HCT116 (cell line): ENCODE data around the gene GNG7. TPM values are rescaled to one million over a fixed set of nuclear protein-coding genes. Genes with fewer than 3 reads are reported as not detected.

ENCODE experiments used
- ATAC-seq: fragments of 200-7000 bp; cut with Tn5 transposase; 2 replicates; pipeline ENCODE4 v1.9.1; 2020; ENCODE audit warnings: mild to moderate bottlenecking, moderate library complexity
- BruUV-seq: library from RNA; stranded (reverse); fragments of 400-500 nt; replicated peaks from 2 replicates; lab custom pipeline; 2021; lab: Mats Ljungman, UMichigan
- CTCF ChIA-PET: fragments of 300-600 bp; sonication (Branson Sonifier 250); formaldehyde crosslinking; loops from one replicate; lab custom pipeline; 2021; ENCODE audit warnings: antibody characterized with exemption; lab: Charles Lee
- POLR2A ChIA-PET: fragments of 300-600, 350-600 bp; sonication (Branson Sonifier 250); formaldehyde crosslinking; loops from one replicate; lab custom pipeline; 2021; ENCODE audit warnings: antibody characterized with exemption; lab: Charles Lee
- RAD21 ChIA-PET, 2 experiments: fragments of 300-600 bp; sonication (Branson Sonifier 250); formaldehyde crosslinking; loops; one replicate each; lab custom pipeline; 2023; ENCODE audit warnings: low total read pairs in 2 of 2; ENCODE audit not compliant: uncharacterized antibody in 2 of 2, unreplicated experiment in 2 of 2, low non-redundant PET in 1 of 2; lab: Charles Lee
- DNase-seq: peaks from one replicate; pipeline ENCODE4 v3.0.0-alpha.2; 2010; ENCODE audit warnings: low read depth, low spot score
- H2AFZ ChIP-seq: fragments of 200-600 bp; shearing (Covaris generic), sonication (generic); 2 replicates; pipeline ENCODE4 v1.6.1; 2017; ENCODE audit warnings: low read depth, mixed run types, mixed read lengths, antibody characterized with exemption, low read length; ENCODE audit not compliant: poor library complexity, severe bottlenecking
- H3K27ac ChIP-seq: 2 replicates; pipeline ENCODE4 v1.5.1; 2012; ENCODE audit warnings: low read depth, low read length
- H3K27me3 ChIP-seq: fragments of 200-600 bp; sonication (generic); 2 replicates; pipeline ENCODE4 v1.6.1; 2016; ENCODE audit warnings: mixed run types, low read length, mixed read lengths; ENCODE audit not compliant: insufficient read depth
- H3K36me3 ChIP-seq, 2 experiments: fragments of 200-500 bp in 1 of 2; fragments of 200-600 bp in 1 of 2; sonication (Bioruptor generic) in 1 of 2; sonication (generic) in 1 of 2; 2 replicates each; pipeline versions ENCODE4 v1.5.1 to v1.6.1; 2014 to 2016; ENCODE audit warnings: low read length in 2 of 2, inconsistent platforms in 1 of 2, mixed read lengths in 1 of 2, mixed run types in 1 of 2; ENCODE audit not compliant: insufficient read depth in 2 of 2, control insufficient read depth in 1 of 2
- H3K4me1 ChIP-seq, 2 experiments: fragments of 200-600 bp in 1 of 2; sonication (generic) in 1 of 2; 2 replicates each; pipeline versions ENCODE4 v1.5.1 to v1.6.1; 2012 to 2017; ENCODE audit warnings: low read length in 2 of 2, inconsistent platforms in 1 of 2, mild to moderate bottlenecking in 1 of 2, mixed read lengths in 1 of 2, mixed run types in 1 of 2, moderate library complexity in 1 of 2; ENCODE audit not compliant: insufficient read depth in 2 of 2, control insufficient read depth in 1 of 2
- H3K4me2 ChIP-seq: fragments of 200-600 bp; sonication (generic); 2 replicates; pipeline ENCODE4 v1.6.1; 2017; ENCODE audit warnings: mixed run types, low read length, mixed read lengths
- H3K4me3 ChIP-seq, 2 experiments: fragments of 200-600 bp in 1 of 2; sonication (generic) in 1 of 2; replicated peaks in 1 of 2; 2 replicates each; pipeline ENCODE4 v1.5.1; 2011 to 2016; ENCODE audit warnings: low read length in 2 of 2, control low read depth in 1 of 2, low read depth in 1 of 2, mild to moderate bottlenecking in 1 of 2, mixed read lengths in 1 of 2, mixed run types in 1 of 2
- H3K79me2 ChIP-seq: fragments of 200-600 bp; sonication (generic); 2 replicates; pipeline ENCODE4 v1.6.1; 2017; ENCODE audit warnings: mild to moderate bottlenecking, mixed run types, low read length, moderate library complexity, mixed read lengths; ENCODE audit not compliant: insufficient read depth
- H3K9ac ChIP-seq: fragments of 200-600 bp; sonication (generic); 2 replicates; pipeline ENCODE4 v1.6.1; 2016; ENCODE audit warnings: low read length, mixed read lengths
- H3K9me2 ChIP-seq: fragments of 200-600 bp; sonication (generic), shearing (Covaris generic); 2 replicates; pipeline ENCODE4 v1.6.1; 2017; ENCODE audit warnings: mixed run types, mild to moderate bottlenecking, moderate library complexity; ENCODE audit not compliant: insufficient read depth
- H3K9me3 ChIP-seq, 2 experiments: fragments of 200-500 bp in 1 of 2; fragments of 200-600 bp in 1 of 2; sonication (Bioruptor generic) in 1 of 2; sonication (generic) in 1 of 2; 2 replicates each; pipeline ENCODE4 v1.6.1; 2014 to 2017; ENCODE audit warnings: low read length in 2 of 2, mixed read lengths in 2 of 2, inconsistent platforms in 1 of 2, low read depth in 1 of 2, mild to moderate bottlenecking in 1 of 2, mixed run types in 1 of 2, moderate library complexity in 1 of 2; ENCODE audit not compliant: control insufficient read depth in 1 of 2, insufficient read depth in 1 of 2
- H4K20me1 ChIP-seq: fragments of 200-600 bp; sonication (generic), shearing (Covaris generic); 2 replicates; pipeline ENCODE4 v1.6.1; 2017; ENCODE audit warnings: mixed run types, mild to moderate bottlenecking, moderate library complexity; ENCODE audit not compliant: insufficient read depth
- CBX3 ChIP-seq: IDR thresholded peaks from 2 replicates; pipeline ENCODE4 v1.6.1; 2012; ENCODE audit warnings: low read depth
- EGR1 ChIP-seq: IDR thresholded peaks from 2 replicates; pipeline ENCODE4 v1.6.1; 2012; ENCODE audit warnings: low read depth
- ELF1 ChIP-seq: IDR thresholded peaks from 2 replicates; pipeline ENCODE4 v1.6.1; 2012; ENCODE audit warnings: low read depth, borderline replicate concordance
- JUND ChIP-seq: IDR thresholded peaks from 2 replicates; pipeline ENCODE4 v1.6.1; 2012
- POLR2AphosphoS5 ChIP-seq: IDR thresholded peaks from 2 replicates; pipeline ENCODE4 v1.6.1; 2011; ENCODE audit warnings: mild to moderate bottlenecking, low read depth, low read length, moderate library complexity
- RAD21 ChIP-seq: IDR thresholded peaks from 2 replicates; pipeline ENCODE4 v1.6.1; 2012; ENCODE audit warnings: low read depth, mild to moderate bottlenecking
- REST ChIP-seq: IDR thresholded peaks from 2 replicates; pipeline ENCODE4 v1.6.1; 2012; ENCODE audit warnings: low read depth
- SP1 ChIP-seq: IDR thresholded peaks from 2 replicates; pipeline ENCODE4 v1.6.1; 2012; ENCODE audit warnings: low read depth
- SRF ChIP-seq: IDR thresholded peaks from 2 replicates; pipeline ENCODE4 v1.6.1; 2012; ENCODE audit warnings: low read depth
- TCF7L2 ChIP-seq: IDR thresholded peaks from 2 replicates; pipeline ENCODE4 v1.7.0; 2011; ENCODE audit warnings: borderline replicate concordance, inconsistent platforms; ENCODE audit not compliant: insufficient read depth, insufficient read length; ENCODE audit errors: extremely low read depth
- ZFX ChIP-seq: fragments of 450-650 bp; IDR thresholded peaks from 2 replicates; pipeline ENCODE4 v1.6.1; 2017
- ZNF274 ChIP-seq: fragments of 200-500 bp; sonication (Bioruptor generic); IDR thresholded peaks from 2 replicates; pipeline ENCODE4 v1.6.1; 2014; ENCODE audit warnings: mild to moderate bottlenecking, low read depth, low read length, inconsistent platforms
- intact Hi-C: fragments of 100-400 bp; cut with micrococcal nuclease; formaldehyde crosslinking; loops from 2 replicates; pipeline ENCODE4 v1.10.0; 2022
- total RNA-seq: library from RNA; stranded (reverse); gene quantifications from one replicate; pipeline ENCODE4 v1.2.1, GENCODE V29; 2021; ENCODE audit not compliant: unreplicated experiment
- TF ChIP-seq, protein P1 (sequence below): IDR thresholded peaks from 2 replicates; pipeline ENCODE4 v1.6.1; 2012
- TF ChIP-seq, protein P2 (sequence below), 3 experiments: fragments of 200-600 bp in 1 of 3; sonication (generic) in 1 of 3; IDR thresholded peaks in 2 of 3; conservative IDR thresholded peaks in 1 of 3; 2 replicates each; pipeline ENCODE4 v1.5.1; 2012 to 2017; ENCODE audit warnings: low read depth in 2 of 3, low read length in 2 of 3, antibody characterized with exemption in 1 of 3, borderline replicate concordance in 1 of 3, control low read depth in 1 of 3, mild to moderate bottlenecking in 1 of 3, mixed read lengths in 1 of 3, mixed run types in 1 of 3, moderate library complexity in 1 of 3; ENCODE audit not compliant: insufficient read depth in 1 of 3

The GNG7 gene
- total RNA-seq, 1 experiment from 2014 or later, result 11.3 TPM

DNA sequence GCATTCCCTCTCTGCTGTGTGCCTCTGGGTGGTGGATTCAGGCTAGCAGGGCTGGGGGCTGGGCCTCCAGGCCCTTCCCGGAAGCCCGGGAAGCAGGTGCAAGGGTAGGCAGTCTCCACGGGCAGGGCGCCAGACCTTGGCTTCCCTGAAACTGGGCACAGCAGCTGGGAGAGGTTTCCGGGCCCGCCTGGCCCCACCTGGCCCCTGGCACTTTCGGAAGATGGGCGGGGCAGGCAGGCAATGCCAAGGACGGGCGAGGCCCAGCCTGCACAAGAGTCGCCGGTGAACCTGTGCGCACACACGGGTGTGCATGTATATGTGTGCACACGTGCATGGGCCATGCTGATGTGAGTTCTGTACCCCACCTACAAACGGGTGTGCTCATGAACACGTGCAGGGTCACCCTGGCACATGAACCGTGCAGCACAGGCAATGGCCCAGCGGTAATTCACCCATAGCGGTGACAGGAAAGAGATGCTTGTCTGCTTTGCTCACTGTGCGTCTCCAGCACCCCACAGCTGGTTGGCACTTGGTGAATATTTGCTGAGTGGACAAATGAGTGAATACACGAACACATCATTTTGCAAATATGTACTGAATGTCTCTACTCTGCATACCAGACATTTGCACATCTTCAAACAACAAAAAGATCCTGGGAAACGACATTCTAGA lies 211.2 kb downstream of the GNG7 start:
- DNase-seq, result no peak
- Histone ChIP-seq H3K27me3 (no peaks in the 10 kb centered on the region), H3K27ac (no peak overlapping the region), H3K4me2 (peak overlapping the region; percentile 47), H3K4me3 (no peak overlapping the region), H2AFZ (no peak overlapping the region), H3K79me2 (no peaks in the 10 kb centered on the region), H3K4me1 (peaks cover 37 to 60% of the 10 kb centered on the region in 2 experiments), H3K36me3 (no peaks in the 10 kb centered on the region), H3K9me2 (no peaks in the 10 kb centered on the region), H4K20me1 (no peaks in the 10 kb centered on the region), H3K9ac (no peak overlapping the region), H3K9me3 (no peaks in the 10 kb centered on the region)
- no TSS peak for BruUV-seq
- CTCF ChIA-PET, result no interaction called here
- RAD21 ChIA-PET, result interaction anchor here in 1 of 2 experiments (0.7 kb wide), 1 partner anchor 136 kb away, joined by 3 read pairs; no protein-coding TSS in a partner anchor
- intact Hi-C loops, result no loop called here
- ATAC-seq, result no peak
- POLR2A ChIA-PET, result interaction anchor here (0.6 to 1.9 kb wide), 2 partner anchors 14 to 15 kb away, joined by 4 to 6 read pairs; partner anchors contain the start of gene GADD45B
- no peak for TF ChIP-seq EGR1
- TF ChIP-seq, protein P1, sequence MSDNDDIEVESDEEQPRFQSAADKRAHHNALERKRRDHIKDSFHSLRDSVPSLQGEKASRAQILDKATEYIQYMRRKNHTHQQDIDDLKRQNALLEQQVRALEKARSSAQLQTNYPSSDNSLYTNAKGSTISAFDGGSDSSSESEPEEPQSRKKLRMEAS, result peak; percentile 69
- no peak for TF ChIP-seq ZFX
- 0 out of 2 replicates have a peak, but pooled peaks have one; percentile 27 for TF ChIP-seq SP1
- no peak for TF ChIP-seq POLR2AphosphoS5
- peak; percentile 38 for TF ChIP-seq TCF7L2
- TF ChIP-seq JUND, result no peak

DNA sequence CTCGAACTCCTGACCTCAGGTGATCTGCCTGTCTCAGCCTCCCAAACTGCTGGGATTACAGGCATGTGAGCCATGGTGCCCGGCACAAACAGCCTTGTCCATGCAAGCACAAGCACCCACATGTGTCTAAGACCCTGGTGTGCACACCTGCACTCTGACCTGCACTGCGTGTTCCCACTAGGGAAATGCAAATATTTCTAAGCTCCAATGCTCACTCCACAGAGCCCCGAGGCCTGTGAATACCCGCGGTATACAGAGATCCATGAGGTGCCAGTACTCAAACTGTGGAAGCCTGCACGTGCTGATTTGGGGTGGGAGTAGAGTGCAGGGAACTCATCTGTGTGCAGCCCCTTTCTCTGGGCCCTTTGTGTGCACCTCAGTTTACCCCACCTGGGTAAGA lies 211.8 kb downstream of the GNG7 start:
- intact Hi-C loops, result no loop called here
- ATAC-seq, result no peak
- no peak overlapping the region for H2AFZ ChIP-seq

More for the DNA sequence above, 211.8 kb downstream of the GNG7 start:
- H3K4me2 ChIP-seq, result peak overlapping the region; percentile 47
- no peaks in the 10 kb centered on the region for H3K9me2 ChIP-seq
- no peak overlapping the region for H3K9ac ChIP-seq
- no peaks in the 10 kb centered on the region for H3K9me3 ChIP-seq
- no peak overlapping the region for H3K27ac ChIP-seq
- DNase-seq, result no peak
- H3K79me2 ChIP-seq, result no peaks in the 10 kb centered on the region
- H3K4me3 ChIP-seq, result no peak overlapping the region
- ChIA-PET RAD21 (interaction anchor here (0.7 kb wide), 2 partner anchors 17 to 137 kb away, joined by 3 to 4 read pairs; no protein-coding TSS in a partner anchor), CTCF (no interaction called here), POLR2A (interaction anchor here (0.6 to 1.9 kb wide), 2 partner anchors 13 to 15 kb away, joined by 4 to 6 read pairs; partner anchors contain the start of gene GADD45B)
- BruUV-seq, result no TSS peak
- TF ChIP-seq POLR2AphosphoS5, result no peak
- TF ChIP-seq REST, result no peak
- no peak for TF ChIP-seq EGR1
- no peak for TF ChIP-seq ZNF274
- TF ChIP-seq, protein P2, sequence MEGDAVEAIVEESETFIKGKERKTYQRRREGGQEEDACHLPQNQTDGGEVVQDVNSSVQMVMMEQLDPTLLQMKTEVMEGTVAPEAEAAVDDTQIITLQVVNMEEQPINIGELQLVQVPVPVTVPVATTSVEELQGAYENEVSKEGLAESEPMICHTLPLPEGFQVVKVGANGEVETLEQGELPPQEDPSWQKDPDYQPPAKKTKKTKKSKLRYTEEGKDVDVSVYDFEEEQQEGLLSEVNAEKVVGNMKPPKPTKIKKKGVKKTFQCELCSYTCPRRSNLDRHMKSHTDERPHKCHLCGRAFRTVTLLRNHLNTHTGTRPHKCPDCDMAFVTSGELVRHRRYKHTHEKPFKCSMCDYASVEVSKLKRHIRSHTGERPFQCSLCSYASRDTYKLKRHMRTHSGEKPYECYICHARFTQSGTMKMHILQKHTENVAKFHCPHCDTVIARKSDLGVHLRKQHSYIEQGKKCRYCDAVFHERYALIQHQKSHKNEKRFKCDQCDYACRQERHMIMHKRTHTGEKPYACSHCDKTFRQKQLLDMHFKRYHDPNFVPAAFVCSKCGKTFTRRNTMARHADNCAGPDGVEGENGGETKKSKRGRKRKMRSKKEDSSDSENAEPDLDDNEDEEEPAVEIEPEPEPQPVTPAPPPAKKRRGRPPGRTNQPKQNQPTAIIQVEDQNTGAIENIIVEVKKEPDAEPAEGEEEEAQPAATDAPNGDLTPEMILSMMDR (IDR thresholded peaks at IDR 0.05 in 2 of 3, conservative IDR thresholded peaks at IDR 0.05 in 1 of 3; ENCODE audit: borderline replicate concordance in 1 of 3, insufficient read depth in 1 of 3, low read depth in 2 of 3, low read length in 2 of 3), result no peak
- no peak for TF ChIP-seq CBX3
- TF ChIP-seq RAD21, result no peak
- TF ChIP-seq SRF, result no peak
- no peak for TF ChIP-seq ELF1
- H3K36me3 ChIP-seq, result no peaks in the 10 kb centered on the region
- H3K27me3 ChIP-seq, result no peaks in the 10 kb centered on the region
- no peaks in the 10 kb centered on the region for H4K20me1 ChIP-seq
- peaks cover 31 to 54% of the 10 kb centered on the region in 2 experiments for H3K4me1 ChIP-seq
